ENCODE data around the gene TGM4.

Gene TGM4

GRCh38 chr3:44874308-44874707 lies at the start of gene TGM4:
Gene TGM4, plus strand, starts transcription at chr3:44874608. Its CDS starts 71 bp downstream, at chr3:44874679.
- no peaks in the 10 kb centered on the region for H3K4me1 ChIP-seq (ENCODE audit: control insufficient read depth, insufficient read depth, low read length, unreplicated experiment)
- no peak within 1 kb of the TSS for H3K4me3 ChIP-seq (ENCODE audit: low read depth, low read length)
- no peaks in the 10 kb centered on the region for H3K36me3 ChIP-seq (ENCODE audit: insufficient read depth, low read length)
- H2AFZ ChIP-seq (ENCODE audit: low read length, unreplicated experiment), result no peak within 1 kb of the TSS
- no peaks in the 10 kb centered on the region for H3K79me2 ChIP-seq (ENCODE audit: control insufficient read depth, insufficient read depth, low read length, unreplicated experiment)
- no peak within 1 kb of the TSS for H3K27ac ChIP-seq (ENCODE audit: low read depth, low read length)
- H3K27me3 ChIP-seq (ENCODE audit: insufficient read depth, low read length), result no peaks in the 10 kb centered on the region

- H3K36me3 ChIP-seq (ENCODE audit: insufficient read depth, low read length), result peaks cover 10% of the 10 kb centered on the region
These were observed 49.0 kb upstream of the TGM4 start for GRCh38 chr3:44825264-44825925.

GRCh38 chr3:44827196-44827595 lies 47.2 kb upstream of the TGM4 start:
- Histone ChIP-seq H3K27ac (ENCODE audit: low read depth, low read length) (no peak overlapping the region), H3K4me1 (ENCODE audit: control insufficient read depth, insufficient read depth, low read length, unreplicated experiment) (peaks cover 16% of the 10 kb centered on the region), H3K27me3 (ENCODE audit: insufficient read depth, low read length) (no peaks in the 10 kb centered on the region), H3K36me3 (ENCODE audit: insufficient read depth, low read length) (peaks cover 14% of the 10 kb centered on the region), H2AFZ (ENCODE audit: low read length, unreplicated experiment) (no peak overlapping the region), H3K4me3 (ENCODE audit: low read depth, low read length) (no peak overlapping the region), H3K79me2 (ENCODE audit: control insufficient read depth, insufficient read depth, low read length, unreplicated experiment) (no peaks in the 10 kb centered on the region)

More at GRCh38 chr3:44825264-44825925, 49.0 kb upstream of the TGM4 start:
- Histone ChIP-seq H3K27ac (ENCODE audit: low read depth, low read length) (no peak overlapping the region), H3K4me1 (ENCODE audit: control insufficient read depth, insufficient read depth, low read length, unreplicated experiment) (peaks cover 16% of the 10 kb centered on the region), H3K79me2 (ENCODE audit: control insufficient read depth, insufficient read depth, low read length, unreplicated experiment) (no peaks in the 10 kb centered on the region), H2AFZ (ENCODE audit: low read length, unreplicated experiment) (no peak overlapping the region), H3K27me3 (ENCODE audit: insufficient read depth, low read length) (no peaks in the 10 kb centered on the region), H3K4me3 (ENCODE audit: low read depth, low read length) (no peak overlapping the region)

- Histone ChIP-seq H2AFZ (ENCODE audit: low read length, unreplicated experiment) (no peak overlapping the region), H3K4me1 (ENCODE audit: control insufficient read depth, insufficient read depth, low read length, unreplicated experiment) (no peaks in the 10 kb centered on the region), H3K79me2 (ENCODE audit: control insufficient read depth, insufficient read depth, low read length, unreplicated experiment) (no peaks in the 10 kb centered on the region), H3K36me3 (ENCODE audit: insufficient read depth, low read length) (peaks cover 14% of the 10 kb centered on the region), H3K27ac (ENCODE audit: low read depth, low read length) (no peak overlapping the region), H3K4me3 (ENCODE audit: low read depth, low read length) (no peak overlapping the region), H3K27me3 (ENCODE audit: insufficient read depth, low read length) (no peaks in the 10 kb centered on the region)
These were observed 43.2 kb upstream of the TGM4 start for GRCh38 chr3:44831232-44831631.

- Histone ChIP-seq H3K79me2 (ENCODE audit: control insufficient read depth, insufficient read depth, low read length, unreplicated experiment) (no peaks in the 10 kb centered on the region), H3K27me3 (ENCODE audit: insufficient read depth, low read length) (no peaks in the 10 kb centered on the region), H3K4me3 (ENCODE audit: low read depth, low read length) (no peak overlapping the region), H3K4me1 (ENCODE audit: control insufficient read depth, insufficient read depth, low read length, unreplicated experiment) (no peaks in the 10 kb centered on the region), H3K36me3 (ENCODE audit: insufficient read depth, low read length) (peaks cover 21% of the 10 kb centered on the region), H3K27ac (ENCODE audit: low read depth, low read length) (no peak overlapping the region), H2AFZ (ENCODE audit: low read length, unreplicated experiment) (no peak overlapping the region)
These were observed 42.4 kb upstream of the TGM4 start for GRCh38 chr3:44832032-44832431.

GRCh38 chr3:44832965-44833364 lies 41.4 kb upstream of the TGM4 start:
- H2AFZ ChIP-seq (ENCODE audit: low read length, unreplicated experiment), result no peak overlapping the region
- peaks cover 29% of the 10 kb centered on the region for H3K36me3 ChIP-seq (ENCODE audit: insufficient read depth, low read length)
- no peaks in the 10 kb centered on the region for H3K4me1 ChIP-seq (ENCODE audit: control insufficient read depth, insufficient read depth, low read length, unreplicated experiment)
- no peaks in the 10 kb centered on the region for H3K79me2 ChIP-seq (ENCODE audit: control insufficient read depth, insufficient read depth, low read length, unreplicated experiment)
- no peak overlapping the region for H3K4me3 ChIP-seq (ENCODE audit: low read depth, low read length)
- H3K27ac ChIP-seq (ENCODE audit: low read depth, low read length), result no peak overlapping the region
- H3K27me3 ChIP-seq (ENCODE audit: insufficient read depth, low read length), result no peaks in the 10 kb centered on the region

GRCh38 chr3:44833394-44833793 lies 41.0 kb upstream of the TGM4 start:
- Histone ChIP-seq H3K36me3 (ENCODE audit: insufficient read depth, low read length) (peaks cover 29% of the 10 kb centered on the region), H3K27me3 (ENCODE audit: insufficient read depth, low read length) (no peaks in the 10 kb centered on the region), H2AFZ (ENCODE audit: low read length, unreplicated experiment) (no peak overlapping the region), H3K4me1 (ENCODE audit: control insufficient read depth, insufficient read depth, low read length, unreplicated experiment) (no peaks in the 10 kb centered on the region), H3K27ac (ENCODE audit: low read depth, low read length) (no peak overlapping the region), H3K4me3 (ENCODE audit: low read depth, low read length) (no peak overlapping the region), H3K79me2 (ENCODE audit: control insufficient read depth, insufficient read depth, low read length, unreplicated experiment) (no peaks in the 10 kb centered on the region)

- Histone ChIP-seq H3K27me3 (ENCODE audit: insufficient read depth, low read length) (no peaks in the 10 kb centered on the region), H2AFZ (ENCODE audit: low read length, unreplicated experiment) (no peak overlapping the region), H3K36me3 (ENCODE audit: insufficient read depth, low read length) (peaks cover 34% of the 10 kb centered on the region), H3K79me2 (ENCODE audit: control insufficient read depth, insufficient read depth, low read length, unreplicated experiment) (no peaks in the 10 kb centered on the region), H3K27ac (ENCODE audit: low read depth, low read length) (no peak overlapping the region), H3K4me1 (ENCODE audit: control insufficient read depth, insufficient read depth, low read length, unreplicated experiment) (no peaks in the 10 kb centered on the region), H3K4me3 (ENCODE audit: low read depth, low read length) (no peak overlapping the region)
These were observed 38.7 kb upstream of the TGM4 start for GRCh38 chr3:44835684-44836083.

GRCh38 chr3:44842376-44842775 lies 32.0 kb upstream of the TGM4 start:
- no peaks in the 10 kb centered on the region for H3K79me2 ChIP-seq (ENCODE audit: control insufficient read depth, insufficient read depth, low read length, unreplicated experiment)
- H3K4me3 ChIP-seq (ENCODE audit: low read depth, low read length), result no peak overlapping the region
- no peak overlapping the region for H2AFZ ChIP-seq (ENCODE audit: low read length, unreplicated experiment)
- no peaks in the 10 kb centered on the region for H3K4me1 ChIP-seq (ENCODE audit: control insufficient read depth, insufficient read depth, low read length, unreplicated experiment)
- H3K27ac ChIP-seq (ENCODE audit: low read depth, low read length), result no peak overlapping the region
- H3K36me3 ChIP-seq (ENCODE audit: insufficient read depth, low read length), result peaks cover 41% of the 10 kb centered on the region
- no peaks in the 10 kb centered on the region for H3K27me3 ChIP-seq (ENCODE audit: insufficient read depth, low read length)

- peaks cover 22% of the 10 kb centered on the region for H3K36me3 ChIP-seq (ENCODE audit: insufficient read depth, low read length)
- H3K27ac ChIP-seq (ENCODE audit: low read depth, low read length), result no peak overlapping the region
- H3K79me2 ChIP-seq (ENCODE audit: control insufficient read depth, insufficient read depth, low read length, unreplicated experiment), result no peaks in the 10 kb centered on the region
- H3K4me3 ChIP-seq (ENCODE audit: low read depth, low read length), result no peak overlapping the region
- no peaks in the 10 kb centered on the region for H3K4me1 ChIP-seq (ENCODE audit: control insufficient read depth, insufficient read depth, low read length, unreplicated experiment)
- H2AFZ ChIP-seq (ENCODE audit: low read length, unreplicated experiment), result no peak overlapping the region
- no peaks in the 10 kb centered on the region for H3K27me3 ChIP-seq (ENCODE audit: insufficient read depth, low read length)
These were observed 28.6 kb upstream of the TGM4 start for GRCh38 chr3:44845528-44846520.

Data from ACC112 (cell line).